ENCODE data around the gene RELN. TPM values are rescaled to one million over a fixed set of nuclear protein-coding genes. Genes with fewer than 3 reads are reported as not detected.

Gene RELN
- total RNA-seq, 1 experiment from 2014 or later = 0.20 TPM

- Mint-ChIP-seq H3K36me3 (no peaks in the 10 kb centered on the region), H3K27ac (no peak overlapping the region), H3K27me3 (ENCODE audit: low read depth) (no peaks in the 10 kb centered on the region; the same call in 1 of the 2 replicates), H3K9me3 (no peaks in the 10 kb centered on the region), H3K4me3 (no peak overlapping the region), H3K4me1 (peaks cover 20% of the 10 kb centered on the region)
- ATAC-seq (no peak), DNase-seq (ENCODE audit: low spot score) (no peak)
- TF ChIP-seq, protein P1, sequence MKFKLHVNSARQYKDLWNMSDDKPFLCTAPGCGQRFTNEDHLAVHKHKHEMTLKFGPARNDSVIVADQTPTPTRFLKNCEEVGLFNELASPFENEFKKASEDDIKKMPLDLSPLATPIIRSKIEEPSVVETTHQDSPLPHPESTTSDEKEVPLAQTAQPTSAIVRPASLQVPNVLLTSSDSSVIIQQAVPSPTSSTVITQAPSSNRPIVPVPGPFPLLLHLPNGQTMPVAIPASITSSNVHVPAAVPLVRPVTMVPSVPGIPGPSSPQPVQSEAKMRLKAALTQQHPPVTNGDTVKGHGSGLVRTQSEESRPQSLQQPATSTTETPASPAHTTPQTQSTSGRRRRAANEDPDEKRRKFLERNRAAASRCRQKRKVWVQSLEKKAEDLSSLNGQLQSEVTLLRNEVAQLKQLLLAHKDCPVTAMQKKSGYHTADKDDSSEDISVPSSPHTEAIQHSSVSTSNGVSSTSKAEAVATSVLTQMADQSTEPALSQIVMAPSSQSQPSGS (CRISPR knock-in tag; IDR thresholded peaks at IDR 0.05; ENCODE audit: borderline replicate concordance, low read depth) = no peak
- no peak for TF ChIP-seq PRDM15 (CRISPR knock-in tag; IDR thresholded peaks at IDR 0.05)
- TF ChIP-seq OVOL2 (CRISPR knock-in tag; IDR thresholded peaks at IDR 0.05; ENCODE audit: borderline replicate concordance) = no peak
- TF ChIP-seq TP53 (CRISPR knock-in tag; IDR thresholded peaks at IDR 0.05) = no peak
- no peak for TF ChIP-seq ESRRA (CRISPR knock-in tag; IDR thresholded peaks at IDR 0.05; ENCODE audit: borderline replicate concordance)
- TF ChIP-seq, protein P2, sequence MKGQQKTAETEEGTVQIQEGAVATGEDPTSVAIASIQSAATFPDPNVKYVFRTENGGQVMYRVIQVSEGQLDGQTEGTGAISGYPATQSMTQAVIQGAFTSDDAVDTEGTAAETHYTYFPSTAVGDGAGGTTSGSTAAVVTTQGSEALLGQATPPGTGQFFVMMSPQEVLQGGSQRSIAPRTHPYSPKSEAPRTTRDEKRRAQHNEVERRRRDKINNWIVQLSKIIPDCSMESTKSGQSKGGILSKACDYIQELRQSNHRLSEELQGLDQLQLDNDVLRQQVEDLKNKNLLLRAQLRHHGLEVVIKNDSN (CRISPR knock-in tag; IDR thresholded peaks at IDR 0.05) = no peak
- TF ChIP-seq ZNF263 (CRISPR knock-in tag; IDR thresholded peaks at IDR 0.05; ENCODE audit: low read depth) = no peak
- no peak for TF ChIP-seq JUN (CRISPR knock-in tag; IDR thresholded peaks at IDR 0.05)
- TF ChIP-seq, protein P3, sequence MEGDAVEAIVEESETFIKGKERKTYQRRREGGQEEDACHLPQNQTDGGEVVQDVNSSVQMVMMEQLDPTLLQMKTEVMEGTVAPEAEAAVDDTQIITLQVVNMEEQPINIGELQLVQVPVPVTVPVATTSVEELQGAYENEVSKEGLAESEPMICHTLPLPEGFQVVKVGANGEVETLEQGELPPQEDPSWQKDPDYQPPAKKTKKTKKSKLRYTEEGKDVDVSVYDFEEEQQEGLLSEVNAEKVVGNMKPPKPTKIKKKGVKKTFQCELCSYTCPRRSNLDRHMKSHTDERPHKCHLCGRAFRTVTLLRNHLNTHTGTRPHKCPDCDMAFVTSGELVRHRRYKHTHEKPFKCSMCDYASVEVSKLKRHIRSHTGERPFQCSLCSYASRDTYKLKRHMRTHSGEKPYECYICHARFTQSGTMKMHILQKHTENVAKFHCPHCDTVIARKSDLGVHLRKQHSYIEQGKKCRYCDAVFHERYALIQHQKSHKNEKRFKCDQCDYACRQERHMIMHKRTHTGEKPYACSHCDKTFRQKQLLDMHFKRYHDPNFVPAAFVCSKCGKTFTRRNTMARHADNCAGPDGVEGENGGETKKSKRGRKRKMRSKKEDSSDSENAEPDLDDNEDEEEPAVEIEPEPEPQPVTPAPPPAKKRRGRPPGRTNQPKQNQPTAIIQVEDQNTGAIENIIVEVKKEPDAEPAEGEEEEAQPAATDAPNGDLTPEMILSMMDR (IDR thresholded peaks at IDR 0.05) = no peak
- TF ChIP-seq, protein P4, sequence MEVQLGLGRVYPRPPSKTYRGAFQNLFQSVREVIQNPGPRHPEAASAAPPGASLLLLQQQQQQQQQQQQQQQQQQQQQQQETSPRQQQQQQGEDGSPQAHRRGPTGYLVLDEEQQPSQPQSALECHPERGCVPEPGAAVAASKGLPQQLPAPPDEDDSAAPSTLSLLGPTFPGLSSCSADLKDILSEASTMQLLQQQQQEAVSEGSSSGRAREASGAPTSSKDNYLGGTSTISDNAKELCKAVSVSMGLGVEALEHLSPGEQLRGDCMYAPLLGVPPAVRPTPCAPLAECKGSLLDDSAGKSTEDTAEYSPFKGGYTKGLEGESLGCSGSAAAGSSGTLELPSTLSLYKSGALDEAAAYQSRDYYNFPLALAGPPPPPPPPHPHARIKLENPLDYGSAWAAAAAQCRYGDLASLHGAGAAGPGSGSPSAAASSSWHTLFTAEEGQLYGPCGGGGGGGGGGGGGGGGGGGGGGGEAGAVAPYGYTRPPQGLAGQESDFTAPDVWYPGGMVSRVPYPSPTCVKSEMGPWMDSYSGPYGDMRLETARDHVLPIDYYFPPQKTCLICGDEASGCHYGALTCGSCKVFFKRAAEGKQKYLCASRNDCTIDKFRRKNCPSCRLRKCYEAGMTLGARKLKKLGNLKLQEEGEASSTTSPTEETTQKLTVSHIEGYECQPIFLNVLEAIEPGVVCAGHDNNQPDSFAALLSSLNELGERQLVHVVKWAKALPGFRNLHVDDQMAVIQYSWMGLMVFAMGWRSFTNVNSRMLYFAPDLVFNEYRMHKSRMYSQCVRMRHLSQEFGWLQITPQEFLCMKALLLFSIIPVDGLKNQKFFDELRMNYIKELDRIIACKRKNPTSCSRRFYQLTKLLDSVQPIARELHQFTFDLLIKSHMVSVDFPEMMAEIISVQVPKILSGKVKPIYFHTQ (CRISPR knock-in tag; IDR thresholded peaks at IDR 0.05) = no peak
- TF ChIP-seq, protein P5, sequence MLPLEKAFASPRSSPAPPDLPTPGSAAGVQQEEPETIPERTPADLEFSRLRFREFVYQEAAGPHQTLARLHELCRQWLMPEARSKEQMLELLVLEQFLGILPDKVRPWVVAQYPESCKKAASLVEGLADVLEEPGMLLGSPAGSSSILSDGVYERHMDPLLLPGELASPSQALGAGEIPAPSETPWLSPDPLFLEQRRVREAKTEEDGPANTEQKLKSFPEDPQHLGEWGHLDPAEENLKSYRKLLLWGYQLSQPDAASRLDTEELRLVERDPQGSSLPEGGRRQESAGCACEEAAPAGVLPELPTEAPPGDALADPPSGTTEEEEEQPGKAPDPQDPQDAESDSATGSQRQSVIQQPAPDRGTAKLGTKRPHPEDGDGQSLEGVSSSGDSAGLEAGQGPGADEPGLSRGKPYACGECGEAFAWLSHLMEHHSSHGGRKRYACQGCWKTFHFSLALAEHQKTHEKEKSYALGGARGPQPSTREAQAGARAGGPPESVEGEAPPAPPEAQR (CRISPR knock-in tag; IDR thresholded peaks at IDR 0.05) = no peak
- no peak for TF ChIP-seq FOXP4 (CRISPR knock-in tag; IDR thresholded peaks at IDR 0.05)
- no peak for TF ChIP-seq RORB (CRISPR knock-in tag; IDR thresholded peaks at IDR 0.05)
- TF ChIP-seq NR2C2 (CRISPR knock-in tag; IDR thresholded peaks at IDR 0.05) = no peak
- TF ChIP-seq, protein P6, sequence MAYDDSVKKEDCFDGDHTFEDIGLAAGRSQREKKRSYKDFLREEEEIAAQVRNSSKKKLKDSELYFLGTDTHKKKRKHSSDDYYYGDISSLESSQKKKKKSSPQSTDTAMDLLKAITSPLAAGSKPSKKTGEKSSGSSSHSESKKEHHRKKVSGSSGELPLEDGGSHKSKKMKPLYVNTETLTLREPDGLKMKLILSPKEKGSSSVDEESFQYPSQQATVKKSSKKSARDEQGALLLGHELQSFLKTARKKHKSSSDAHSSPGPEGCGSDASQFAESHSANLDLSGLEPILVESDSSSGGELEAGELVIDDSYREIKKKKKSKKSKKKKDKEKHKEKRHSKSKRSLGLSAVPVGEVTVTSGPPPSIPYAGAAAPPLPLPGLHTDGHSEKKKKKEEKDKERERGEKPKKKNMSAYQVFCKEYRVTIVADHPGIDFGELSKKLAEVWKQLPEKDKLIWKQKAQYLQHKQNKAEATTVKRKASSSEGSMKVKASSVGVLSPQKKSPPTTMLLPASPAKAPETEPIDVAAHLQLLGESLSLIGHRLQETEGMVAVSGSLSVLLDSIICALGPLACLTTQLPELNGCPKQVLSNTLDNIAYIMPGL (CRISPR knock-in tag; IDR thresholded peaks at IDR 0.05) = no peak
- no peak for TF ChIP-seq ZNF121 (CRISPR knock-in tag; IDR thresholded peaks at IDR 0.05)
- TF ChIP-seq USF2 (CRISPR knock-in tag; IDR thresholded peaks at IDR 0.05) = no peak
- TF ChIP-seq NR3C1 (CRISPR knock-in tag; conservative IDR thresholded peaks at IDR 0.05; ENCODE audit: low read depth) = no peak
- TF ChIP-seq ZNF138 (CRISPR knock-in tag; conservative IDR thresholded peaks at IDR 0.05) = no peak
- ChIA-PET POLR2A (no interaction called here), CTCF (no interaction called here)
These were observed 217.2 kb downstream of the RELN start for GRCh38 chr7:103772171-103772773.
